Uterus (tissue), 2 donors: ENCODE results near the gene PDGFC.

Experiments
- POLR2A ChIP-seq, 2 donors: fragments of 450-650 bp; IDR thresholded peaks; one replicate each; pipeline ENCODE4 v1.6.1; 2016; ENCODE audit warnings: antibody characterized with exemption in 2 of 2, mild to moderate bottlenecking in 1 of 2, moderate library complexity in 1 of 2
- TF ChIP-seq, protein P1 (sequence below), 4 experiments: fragments of 200-600 bp in 2 of 4; fragments of 450-650 bp in 2 of 4; sonication (generic) in 2 of 4; IDR thresholded peaks; one replicate each; pipeline ENCODE4 v1.5.1; 2016 to 2019; ENCODE audit warnings: antibody characterized with exemption in 4 of 4, mild to moderate bottlenecking in 2 of 4, moderate library complexity in 1 of 4

DNA sequence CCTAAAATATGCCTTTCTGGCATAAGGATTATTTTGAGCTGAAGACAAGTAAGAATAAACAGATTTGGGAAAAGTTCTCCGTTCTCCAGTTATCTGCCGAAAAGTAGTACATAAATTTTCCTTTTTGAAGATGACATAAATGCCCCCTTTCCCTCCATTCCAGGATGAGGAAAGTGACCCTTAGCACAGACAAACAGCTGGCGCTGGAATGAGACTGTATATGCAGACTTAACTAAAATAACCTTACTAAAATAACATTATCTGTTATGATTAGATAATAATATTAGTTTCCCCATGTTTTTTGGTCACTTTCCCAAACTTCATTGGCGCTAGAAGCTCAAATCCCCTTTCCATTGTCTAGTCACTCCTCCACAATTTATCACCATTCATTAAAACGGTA, 21.5 kb downstream of the PDGFC start:
- TF ChIP-seq, protein P1, sequence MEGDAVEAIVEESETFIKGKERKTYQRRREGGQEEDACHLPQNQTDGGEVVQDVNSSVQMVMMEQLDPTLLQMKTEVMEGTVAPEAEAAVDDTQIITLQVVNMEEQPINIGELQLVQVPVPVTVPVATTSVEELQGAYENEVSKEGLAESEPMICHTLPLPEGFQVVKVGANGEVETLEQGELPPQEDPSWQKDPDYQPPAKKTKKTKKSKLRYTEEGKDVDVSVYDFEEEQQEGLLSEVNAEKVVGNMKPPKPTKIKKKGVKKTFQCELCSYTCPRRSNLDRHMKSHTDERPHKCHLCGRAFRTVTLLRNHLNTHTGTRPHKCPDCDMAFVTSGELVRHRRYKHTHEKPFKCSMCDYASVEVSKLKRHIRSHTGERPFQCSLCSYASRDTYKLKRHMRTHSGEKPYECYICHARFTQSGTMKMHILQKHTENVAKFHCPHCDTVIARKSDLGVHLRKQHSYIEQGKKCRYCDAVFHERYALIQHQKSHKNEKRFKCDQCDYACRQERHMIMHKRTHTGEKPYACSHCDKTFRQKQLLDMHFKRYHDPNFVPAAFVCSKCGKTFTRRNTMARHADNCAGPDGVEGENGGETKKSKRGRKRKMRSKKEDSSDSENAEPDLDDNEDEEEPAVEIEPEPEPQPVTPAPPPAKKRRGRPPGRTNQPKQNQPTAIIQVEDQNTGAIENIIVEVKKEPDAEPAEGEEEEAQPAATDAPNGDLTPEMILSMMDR (IDR thresholded peaks at IDR 0.05): no peak
- no peak for TF ChIP-seq POLR2A (IDR thresholded peaks at IDR 0.05)
